ENCODE data around the gene OR8H2. TPM values are rescaled to one million over a fixed set of nuclear protein-coding genes. Genes with fewer than 3 reads are reported as not detected.

The OR8H2 gene
- not detected in 5 replicates for total RNA-seq (2022; extraction: Qiagen RNA extraction; ENCODE audit: low read depth)

DNA sequence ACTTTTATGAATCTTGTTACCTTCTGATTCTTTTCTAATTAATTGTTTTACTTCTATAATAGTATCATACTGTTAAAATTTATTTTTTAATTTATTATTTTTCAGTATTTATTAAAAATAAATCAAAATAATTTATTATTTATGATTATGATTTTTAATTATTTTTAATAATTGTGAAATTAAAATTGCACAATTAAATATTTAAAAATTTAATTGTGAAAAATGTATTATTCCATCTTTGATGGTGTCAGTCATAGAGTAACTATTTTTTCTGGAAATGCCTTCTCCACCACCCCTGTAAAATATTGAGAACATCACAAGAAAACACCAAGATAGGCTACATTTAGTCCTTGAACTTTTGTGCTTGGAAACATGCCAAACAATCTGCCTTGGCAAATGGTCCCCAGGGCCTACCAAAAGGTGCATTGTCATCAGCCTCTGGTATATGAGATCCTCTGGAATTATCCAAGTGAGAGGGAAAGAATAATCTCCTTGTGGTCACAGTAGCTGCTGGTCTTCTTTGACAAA lies at the start of gene OR8H2:
TSS of gene OR8H2 (plus strand) at position 478 of the 528 bp plus-strand sequence. CDS start 1,356 bp downstream, outside the sequence.

DNA sequence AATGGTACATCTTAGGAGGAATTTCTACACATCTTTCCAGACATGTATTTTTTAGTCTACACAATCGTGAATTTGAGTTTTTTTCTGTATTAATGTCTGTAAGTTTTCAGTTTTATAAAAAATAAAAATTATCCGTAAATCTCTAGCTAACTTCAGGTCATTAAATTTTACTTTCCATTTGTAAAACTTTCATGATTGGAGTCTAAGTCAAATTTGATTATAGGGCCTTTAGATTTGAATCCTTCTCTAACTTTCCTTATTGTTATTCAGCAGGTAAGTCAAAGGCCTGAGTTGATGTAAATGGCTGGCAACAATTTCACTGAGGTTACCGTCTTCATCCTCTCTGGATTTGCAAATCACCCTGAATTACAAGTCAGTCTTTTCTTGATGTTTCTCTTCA lies 10.5 kb upstream of the OR8H2 start, which contains the start of gene OR8I2:
TSS of gene OR8I2 (plus strand) at position 301 of the 400 bp plus-strand sequence. CDS start at position 301, 0 bp downstream.

DNA sequence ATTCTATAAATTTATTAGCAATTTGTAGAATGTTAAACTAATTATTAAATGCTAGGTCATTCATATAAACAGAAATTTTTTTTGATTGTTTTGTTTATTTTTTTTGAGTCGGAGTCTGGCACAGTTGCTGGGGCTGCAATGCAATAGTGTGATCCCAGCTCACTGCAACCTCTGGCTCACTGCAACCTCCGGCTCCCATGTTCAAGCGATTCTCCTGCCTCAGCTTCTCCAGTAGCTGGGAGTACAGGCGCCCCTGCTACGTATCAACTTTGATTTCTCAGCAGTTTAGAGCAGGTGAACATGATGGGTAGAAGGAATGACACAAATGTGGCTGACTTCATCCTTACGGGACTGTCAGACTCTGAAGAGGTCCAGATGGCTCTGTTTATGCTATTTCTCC lies 18.6 kb downstream of the OR8H2 start, which contains the start of gene OR8H3:
TSS of gene OR8H3 (plus strand) at position 301 of the 400 bp plus-strand sequence. CDS start at position 301, 0 bp downstream.

DNA sequence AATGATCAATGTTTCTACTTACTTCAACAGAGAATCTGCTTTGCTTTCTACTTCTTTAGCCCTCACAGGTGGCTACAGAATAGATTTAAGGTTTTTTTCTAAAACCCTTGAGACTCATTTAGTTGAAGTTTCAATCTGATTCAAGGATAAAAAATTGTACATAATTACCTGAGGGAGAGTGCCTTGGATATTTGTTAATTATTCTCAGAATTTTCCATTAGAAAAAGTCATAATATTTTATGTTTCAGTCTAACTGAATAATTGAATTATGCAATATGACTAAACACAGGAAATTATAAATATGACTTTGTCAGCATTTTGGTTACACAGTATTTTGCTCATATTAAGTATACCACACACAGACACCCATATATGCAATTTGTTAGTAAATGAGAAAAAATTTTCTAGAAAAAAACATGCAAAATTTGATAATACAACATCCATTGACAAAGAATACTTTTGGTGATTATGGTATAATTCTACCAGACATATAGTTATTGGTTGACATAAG lies 36.7 kb downstream of the OR8H2 start, which contains the start of gene OR8J3:
TSS of gene OR8J3 (minus strand) at position 51 of the 511 bp plus-strand sequence. CDS start 2,483 bp downstream, outside the sequence.

Other genes with a start within 250 kb of the OR8H2 start
- gene TRIM51, start 220.4 kb upstream of the OR8H2 start, total RNA-seq (2022; extraction: Qiagen RNA extraction; ENCODE audit: low read depth) = not detected in 5 replicates
- not detected in 5 replicates for gene OR5W2, start 189.1 kb upstream of the OR8H2 start, total RNA-seq (2022; extraction: Qiagen RNA extraction; ENCODE audit: low read depth)
- gene OR5I1, start 167.3 kb upstream of the OR8H2 start, total RNA-seq (2022; extraction: Qiagen RNA extraction; ENCODE audit: low read depth) = not detected in 5 replicates
- not detected in 5 replicates for gene OR10AG1, start 133.7 kb upstream of the OR8H2 start, total RNA-seq (2022; extraction: Qiagen RNA extraction; ENCODE audit: low read depth)
- not detected in 5 replicates for gene OR5F1, start 109.1 kb upstream of the OR8H2 start, total RNA-seq (2022; extraction: Qiagen RNA extraction; ENCODE audit: low read depth)
- gene OR5AS1, start 76.0 kb upstream of the OR8H2 start, total RNA-seq (2022; extraction: Qiagen RNA extraction; ENCODE audit: low read depth) = not detected in 5 replicates
- gene OR8I2, start 10.4 kb upstream of the OR8H2 start, total RNA-seq (2022; extraction: Qiagen RNA extraction; ENCODE audit: low read depth) = not detected in 5 replicates
- not detected in 5 replicates for gene OR8H3, start 18.7 kb downstream of the OR8H2 start, total RNA-seq (2022; extraction: Qiagen RNA extraction; ENCODE audit: low read depth)
- gene OR8J3, start 36.5 kb downstream of the OR8H2 start, total RNA-seq (2022; extraction: Qiagen RNA extraction; ENCODE audit: low read depth) = not detected in 5 replicates
- gene OR8K5, start 56.6 kb downstream of the OR8H2 start, total RNA-seq (2022; extraction: Qiagen RNA extraction; ENCODE audit: low read depth) = not detected in 5 replicates
- not detected in 5 replicates for gene OR5J2, start 72.9 kb downstream of the OR8H2 start, total RNA-seq (2022; extraction: Qiagen RNA extraction; ENCODE audit: low read depth)
- gene OR5T2, start 130.6 kb downstream of the OR8H2 start, total RNA-seq (2022; extraction: Qiagen RNA extraction; ENCODE audit: low read depth) = not detected in 5 replicates
- not detected in 5 replicates for gene OR5T3, start 148.6 kb downstream of the OR8H2 start, total RNA-seq (2022; extraction: Qiagen RNA extraction; ENCODE audit: low read depth)
- gene OR5T1, start 170.5 kb downstream of the OR8H2 start, total RNA-seq (2022; extraction: Qiagen RNA extraction; ENCODE audit: low read depth) = not detected in 5 replicates
- not detected in 5 replicates for gene OR8H1, start 188.6 kb downstream of the OR8H2 start, total RNA-seq (2022; extraction: Qiagen RNA extraction; ENCODE audit: low read depth)
- gene OR8K3, start 211.5 kb downstream of the OR8H2 start, total RNA-seq (2022; extraction: Qiagen RNA extraction; ENCODE audit: low read depth) = not detected in 5 replicates
- not detected in 5 replicates for gene OR8K1, start 242.4 kb downstream of the OR8H2 start, total RNA-seq (2022; extraction: Qiagen RNA extraction; ENCODE audit: low read depth)

Measured in A549 treated with GW870086 at 1 μM for 4 hours (cell line).